OCI-LY3 (cell line): ENCODE data around the gene L2HGDH.

Experiments used
- CTCF ChIP-seq: fragments of 200-600, 300-600 bp; sonication (generic); IDR thresholded peaks from 2 replicates; pipeline ENCODE4 v1.5.1; 2014; ENCODE audit warnings: antibody characterized with exemption, low read length, low read depth
- EZH2phosphoT487 ChIP-seq: fragments of 200-600 bp; shearing (Covaris generic); IDR thresholded peaks from 2 replicates; pipeline ENCODE4 v1.6.1; 2018; ENCODE audit warnings: antibody characterized with exemption, mixed run types, low read depth

- TF ChIP-seq CTCF = no peak
- no peak for TF ChIP-seq EZH2phosphoT487
Measured at GRCh38 chr14:50339178-50339804, 27.3 kb upstream of the L2HGDH start.
